ENCODE results near the gene DDX28.

DDX28 gene

DNA sequence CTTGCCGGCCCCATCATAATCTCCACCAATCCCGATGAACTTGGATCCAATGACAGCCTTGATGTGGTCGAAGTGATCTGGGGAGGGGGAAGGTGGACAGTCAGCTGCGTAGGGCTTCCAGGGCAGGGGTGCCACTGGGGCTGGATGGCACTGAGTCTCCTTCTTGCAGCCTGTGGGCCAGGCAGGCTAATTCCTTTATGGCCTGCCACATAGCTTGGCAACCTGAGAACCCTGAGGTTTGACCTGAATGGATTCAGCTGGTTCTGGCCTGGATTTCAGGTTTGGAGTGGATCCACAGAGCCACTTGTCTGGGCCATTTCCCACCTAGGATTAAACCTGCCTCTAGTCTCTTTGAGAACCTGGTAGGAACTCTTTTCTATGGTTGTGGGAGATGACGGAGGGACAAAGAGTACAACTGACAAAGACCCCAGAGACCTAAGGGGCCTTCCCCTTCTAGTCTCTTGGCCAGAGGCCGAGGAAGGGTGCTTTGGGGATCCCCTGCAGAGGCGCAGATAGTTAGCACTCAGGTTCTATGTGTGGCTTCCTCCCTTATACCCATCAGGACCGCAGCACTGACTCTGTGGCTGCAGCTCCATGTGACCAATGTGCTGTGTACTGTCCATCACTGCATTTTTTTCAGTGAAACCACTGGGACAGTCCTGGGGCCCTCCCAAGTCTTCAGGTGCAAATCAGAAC lies 33.6 kb downstream of the DDX28 start:
- ChIA-PET POLR2A (no interaction called here), CTCF (interaction anchor here (1.0 to 2.0 kb wide), 5 partner anchors 8 to 239 kb away, joined by 3 to 7 read pairs (median 3); no protein-coding TSS in a partner anchor)
- TF ChIP-seq, protein P1, sequence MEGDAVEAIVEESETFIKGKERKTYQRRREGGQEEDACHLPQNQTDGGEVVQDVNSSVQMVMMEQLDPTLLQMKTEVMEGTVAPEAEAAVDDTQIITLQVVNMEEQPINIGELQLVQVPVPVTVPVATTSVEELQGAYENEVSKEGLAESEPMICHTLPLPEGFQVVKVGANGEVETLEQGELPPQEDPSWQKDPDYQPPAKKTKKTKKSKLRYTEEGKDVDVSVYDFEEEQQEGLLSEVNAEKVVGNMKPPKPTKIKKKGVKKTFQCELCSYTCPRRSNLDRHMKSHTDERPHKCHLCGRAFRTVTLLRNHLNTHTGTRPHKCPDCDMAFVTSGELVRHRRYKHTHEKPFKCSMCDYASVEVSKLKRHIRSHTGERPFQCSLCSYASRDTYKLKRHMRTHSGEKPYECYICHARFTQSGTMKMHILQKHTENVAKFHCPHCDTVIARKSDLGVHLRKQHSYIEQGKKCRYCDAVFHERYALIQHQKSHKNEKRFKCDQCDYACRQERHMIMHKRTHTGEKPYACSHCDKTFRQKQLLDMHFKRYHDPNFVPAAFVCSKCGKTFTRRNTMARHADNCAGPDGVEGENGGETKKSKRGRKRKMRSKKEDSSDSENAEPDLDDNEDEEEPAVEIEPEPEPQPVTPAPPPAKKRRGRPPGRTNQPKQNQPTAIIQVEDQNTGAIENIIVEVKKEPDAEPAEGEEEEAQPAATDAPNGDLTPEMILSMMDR (IDR thresholded peaks at IDR 0.05; ENCODE audit: control extremely low read depth, extremely low read depth, low read depth, missing control alignments) = no peak
- peak; percentile 53 for DNase-seq (ENCODE audit: extremely low spot score)

DNA sequence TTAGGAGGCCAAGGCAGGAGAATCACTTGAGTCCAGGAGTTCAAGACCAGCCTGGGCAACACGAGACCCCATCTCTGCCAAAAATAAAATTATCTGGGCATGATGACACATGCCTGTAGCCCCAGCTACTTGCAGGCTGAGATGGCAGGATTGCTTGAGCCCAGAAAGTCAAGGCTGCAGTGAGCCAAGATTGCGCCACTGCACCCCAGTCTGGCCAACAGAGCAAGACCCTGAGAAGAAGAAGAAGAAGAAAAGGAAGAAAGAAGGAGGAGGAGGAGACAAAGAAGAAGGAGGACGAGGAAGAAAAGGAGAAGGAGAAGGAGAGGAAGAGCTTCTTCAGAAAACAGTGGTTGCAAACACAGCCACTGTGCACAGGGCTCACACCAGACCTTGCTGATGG lies 34.4 kb downstream of the DDX28 start:
- POLR2A ChIA-PET = no interaction called here
- TF ChIP-seq, protein P1 (IDR thresholded peaks at IDR 0.05; ENCODE audit: control extremely low read depth, extremely low read depth, low read depth, missing control alignments) = no peak
- CTCF ChIA-PET = interaction anchor here (0.7 to 2.0 kb wide), 5 partner anchors 10 to 240 kb away, joined by 3 to 7 read pairs (median 4); no protein-coding TSS in a partner anchor
- DNase-seq (ENCODE audit: extremely low spot score) = no peak

DNA sequence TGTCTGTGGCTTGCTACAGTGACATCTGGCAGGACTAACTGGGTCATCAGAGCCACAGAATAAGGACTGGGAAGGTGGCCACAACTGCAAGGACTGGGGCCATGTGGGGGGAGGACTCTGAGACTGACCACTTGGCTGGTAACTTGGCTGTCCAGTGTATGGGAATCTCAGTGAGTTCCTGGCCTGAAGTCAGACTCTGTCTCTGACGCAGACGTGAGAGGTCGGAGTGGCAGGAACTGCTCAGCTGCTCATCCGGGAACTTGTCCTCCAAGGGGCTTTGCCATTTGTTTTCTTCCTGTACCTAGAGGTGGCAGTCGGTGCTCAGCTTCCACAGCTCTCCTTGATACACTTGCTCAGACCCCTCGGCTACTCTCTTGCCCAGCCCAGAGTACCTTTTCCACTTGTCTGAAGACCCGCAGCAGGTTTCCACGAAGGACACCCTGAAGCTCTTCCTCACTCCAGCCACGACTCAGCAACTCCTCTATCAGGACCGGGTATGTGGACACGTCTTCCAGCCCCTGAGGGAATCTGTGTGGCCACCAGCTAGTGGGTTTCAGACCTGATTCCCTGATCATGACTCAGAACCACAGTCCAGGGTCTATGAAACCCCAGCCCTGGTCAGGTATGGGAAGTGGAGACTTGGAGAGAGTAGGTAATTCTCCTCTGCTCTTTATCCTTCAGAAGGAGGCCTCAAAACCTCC lies 35.4 kb downstream of the DDX28 start:
- TF ChIP-seq, protein P1 (IDR thresholded peaks at IDR 0.05; ENCODE audit: control extremely low read depth, extremely low read depth, low read depth, missing control alignments) = no peak
- no peak for DNase-seq (ENCODE audit: extremely low spot score)
- POLR2A ChIA-PET = no interaction called here
- CTCF ChIA-PET = interaction anchor here (1.3 to 2.0 kb wide), 3 partner anchors 7 to 53 kb away, joined by 3 to 7 read pairs (median 6); no protein-coding TSS in a partner anchor

DNA sequence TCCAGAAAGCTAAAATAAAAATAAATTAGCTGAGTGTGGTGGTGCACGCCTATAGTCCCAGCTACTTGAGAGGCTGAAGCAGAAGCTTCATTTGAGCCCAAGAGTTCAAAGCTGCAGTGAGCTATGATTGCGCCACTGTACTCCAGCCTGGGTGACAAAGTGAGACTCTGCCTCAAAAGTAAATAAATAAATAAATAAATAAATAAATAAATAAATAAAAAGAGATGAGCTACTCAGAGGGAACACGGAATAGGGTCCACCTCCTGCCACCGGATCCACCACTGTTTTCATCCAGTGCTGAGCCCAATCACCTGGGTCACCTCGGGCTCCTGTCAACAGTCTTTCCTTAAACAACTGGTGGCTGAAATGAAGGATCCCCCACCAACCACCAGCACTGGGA lies 36.1 kb downstream of the DDX28 start:
- DNase-seq (ENCODE audit: extremely low spot score) = no peak
- TF ChIP-seq, protein P1 (IDR thresholded peaks at IDR 0.05; ENCODE audit: control extremely low read depth, extremely low read depth, low read depth, missing control alignments) = no peak
- ChIA-PET CTCF (interaction anchor here (0.8 to 2.4 kb wide), 4 partner anchors 8 to 54 kb away, joined by 3 to 10 read pairs (median 4); no protein-coding TSS in a partner anchor), POLR2A (interaction anchor here (0.6 kb wide), 1 partner anchor 39 kb away, joined by 11 read pairs; no protein-coding TSS in a partner anchor)

DNA sequence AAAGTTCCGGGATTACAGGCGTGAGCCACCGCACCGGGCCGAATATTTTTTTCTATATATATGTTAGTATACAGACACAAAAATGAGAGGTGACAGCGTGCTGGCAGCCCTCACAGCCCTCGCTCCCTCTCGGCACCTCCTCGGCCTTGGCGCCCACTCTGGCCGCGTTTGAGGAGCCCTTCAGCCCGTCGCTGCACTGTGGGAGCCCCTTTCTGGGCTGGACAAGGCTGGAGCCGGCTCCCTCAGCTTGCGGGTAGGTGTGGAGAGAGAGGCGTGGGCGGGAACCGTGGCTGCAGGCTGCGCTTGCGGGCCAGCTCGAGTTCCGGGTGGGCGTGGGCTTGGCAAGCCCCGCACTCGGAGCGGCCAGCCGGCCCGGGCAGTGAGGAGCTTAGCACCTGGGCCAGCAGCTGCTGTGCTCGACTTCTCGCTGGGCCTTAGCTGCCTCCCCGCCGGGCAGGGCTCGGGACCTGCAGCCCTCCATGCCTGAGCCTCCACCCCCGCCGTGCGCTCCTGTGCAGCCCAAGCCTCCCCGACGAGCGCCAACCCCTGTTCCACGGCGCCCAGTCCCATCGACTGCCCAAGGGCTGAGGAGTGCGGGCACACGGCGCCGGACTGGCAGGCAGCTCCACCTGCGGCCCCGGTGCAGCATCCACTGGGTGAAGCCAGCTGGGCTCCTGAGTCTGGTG lies 40.9 kb downstream of the DDX28 start:
- CTCF ChIA-PET = interaction anchor here (0.7 to 5.3 kb wide), 6 partner anchors 9 to 246 kb away, joined by 3 to 20 read pairs (median 4); no protein-coding TSS in a partner anchor
- DNase-seq (ENCODE audit: extremely low spot score) = no peak
- POLR2A ChIA-PET = no interaction called here
- TF ChIP-seq, protein P1 (IDR thresholded peaks at IDR 0.05; ENCODE audit: control extremely low read depth, extremely low read depth, low read depth, missing control alignments) = no peak

All from GM10248 (cell line).